GM12878 (cell line): Measurements from ENCODE around the gene CS. TPM values are rescaled to one million over a fixed set of nuclear protein-coding genes. Genes with fewer than 3 reads are reported as not detected.

ENCODE experiments used
- ATAC-seq: fragments of 200-7000 bp; cut with Tn5 transposase; 3 replicates; pipeline ENCODE4 v1.9.1; 2020; ENCODE audit warnings: mild to moderate bottlenecking, moderate library complexity
- BruUV-seq: library from RNA; stranded (reverse); fragments of 400-500 nt; replicated peaks from 2 replicates; lab custom pipeline; 2021; lab: Mats Ljungman, UMichigan
- CTCF ChIA-PET: fragments of 300-600 bp; sonication (Branson Sonifier 250); formaldehyde crosslinking; extraction: SDS; loops from one replicate; lab custom pipeline; 2021; ENCODE audit warnings: inconsistent platforms; lab: Yijun Ruan, JAX
- POLR2A ChIA-PET: fragments of 350-600 bp; formaldehyde crosslinking; extraction: SDS; loops from one replicate; lab custom pipeline; 2021; ENCODE audit warnings: inconsistent platforms; lab: Charles Lee
- RAD21 ChIA-PET: fragments of 300-600 bp; sonication (Branson Sonifier 250); formaldehyde crosslinking; loops from one replicate; lab custom pipeline; 2023; ENCODE audit warnings: antibody characterized with exemption; ENCODE audit not compliant: unreplicated experiment; lab: Charles Lee
- SMC1A ChIA-PET: fragments of 300-600 bp; sonication (Branson Sonifier 250); formaldehyde crosslinking; loops from one replicate; lab custom pipeline; 2023; ENCODE audit not compliant: unreplicated experiment, uncharacterized antibody; lab: Charles Lee
- DNase-seq: peaks from one replicate; pipeline ENCODE4 v3.0.0-alpha.2; 2011; ENCODE audit warnings: low read depth, low spot score
- FAIRE-seq: peaks from 3 replicates; lab custom pipeline; 2011; peaks lifted over from hg19 to GRCh38; lab: Jason Lieb, UNC
- H2AFZ ChIP-seq: 2 replicates; pipeline ENCODE4 v1.6.0; 2011; ENCODE audit warnings: low read depth, low read length, control low read depth; ENCODE audit not compliant: control insufficient read depth
- H3K27ac ChIP-seq: 2 replicates; pipeline ENCODE4 v1.5.1; 2011; ENCODE audit warnings: control low read depth; ENCODE audit not compliant: control insufficient read depth, insufficient read depth
- H3K27me3 ChIP-seq, 2 experiments: replicated peaks in 1 of 2; 2 replicates each; pipeline versions ENCODE4 v1.6.0 to v1.6.1; 2011; ENCODE audit warnings: low read length in 1 of 2; ENCODE audit not compliant: control insufficient read depth in 2 of 2, insufficient read depth in 2 of 2
- H3K36me3 ChIP-seq, 2 experiments: 2 replicates each; pipeline ENCODE4 v1.5.1; 2011; ENCODE audit warnings: low read length in 1 of 2; ENCODE audit not compliant: control insufficient read depth in 2 of 2, insufficient read depth in 2 of 2
- H3K4me1 ChIP-seq: 2 replicates; pipeline ENCODE4 v1.6.1; 2011; ENCODE audit warnings: mild to moderate bottlenecking, low read length, moderate library complexity, mixed read lengths; ENCODE audit not compliant: control insufficient read depth, insufficient read depth
- H3K4me2 ChIP-seq: 2 replicates; pipeline ENCODE4 v1.6.0; 2011; ENCODE audit warnings: control low read depth; ENCODE audit not compliant: control insufficient read depth, insufficient read depth
- H3K4me3 ChIP-seq: fragments of 200-600 bp; sonication (generic); 2 replicates; pipeline ENCODE4 v1.5.1; 2016
- H3K79me2 ChIP-seq: 2 replicates; pipeline ENCODE4 v1.6.0; 2011; ENCODE audit warnings: low read length; ENCODE audit not compliant: control insufficient read depth, insufficient read depth
- H3K9ac ChIP-seq: 2 replicates; pipeline ENCODE4 v1.8.0; 2011; ENCODE audit warnings: low read length, control low read depth, mixed read lengths; ENCODE audit not compliant: control insufficient read depth, insufficient read depth
- H3K9me3 ChIP-seq: replicated peaks from 3 replicates; pipeline ENCODE4 v1.5.1; 2011; ENCODE audit warnings: mild to moderate bottlenecking, low read length; ENCODE audit not compliant: control insufficient read depth, insufficient read depth
- H4K20me1 ChIP-seq: 2 replicates; pipeline ENCODE4 v1.6.0; 2011; ENCODE audit not compliant: control insufficient read depth, insufficient read depth
- ASH2L ChIP-seq: fragments of 300-600, 200-600 bp; sonication (generic); IDR thresholded peaks from 2 replicates; pipeline ENCODE4 v1.6.1; 2017; ENCODE audit warnings: low read depth, mild to moderate bottlenecking, borderline replicate concordance
- BACH1 ChIP-seq: fragments of 450-650 bp; IDR thresholded peaks from 2 replicates; pipeline ENCODE4 v1.6.1; 2017; ENCODE audit warnings: mild to moderate bottlenecking, borderline replicate concordance
- IRF3 ChIP-seq: fragments of 450-650 bp; IDR thresholded peaks from 2 replicates; pipeline ENCODE4 v1.6.1; 2014; ENCODE audit warnings: mild to moderate bottlenecking
- JUND ChIP-seq: IDR thresholded peaks from 2 replicates; pipeline ENCODE4 v1.6.1; 2012; ENCODE audit warnings: low read depth, mild to moderate bottlenecking, low read length, improper control_type of control experiment, moderate library complexity
- KAT2A ChIP-seq: conservative IDR thresholded peaks from 2 replicates; pipeline ENCODE4 v1.6.1; 2011; ENCODE audit warnings: low read depth, low read length; ENCODE audit not compliant: control insufficient read depth
- SUPT20H ChIP-seq: IDR thresholded peaks from 2 replicates; pipeline ENCODE4 v1.6.1; 2011; ENCODE audit warnings: low read depth, mild to moderate bottlenecking, low read length, moderate library complexity, borderline replicate concordance; ENCODE audit not compliant: control insufficient read depth
- ZBTB11 ChIP-seq: fragments of 450-650 bp; formaldehyde crosslinking; IDR thresholded peaks from 2 replicates; pipeline ENCODE4 v1.5.0; 2022; ENCODE audit warnings: mild to moderate bottlenecking, missing genetic modification characterization
- WGBS: methylation state at CpG from one replicate; pipeline ENCODE4 v1.1.6; 2016; ENCODE audit warnings: low lambda C conversion rate; ENCODE audit not compliant: insufficient replicate concordance, insufficient coverage; ENCODE audit errors: missing lambda C conversion rate; 5-methylcytosine and 5-hydroxymethylcytosine counted together
- in situ Hi-C: fragments of 300-500 bp; cut with MboI; formaldehyde crosslinking; loops from 9 replicates; pipeline ENCODE4 v1.14.3; 2018; ENCODE audit warnings: mixed read lengths
- intact Hi-C: fragments of 100-400 bp; cut with micrococcal nuclease; formaldehyde crosslinking; loops from one replicate; pipeline ENCODE4 v1.14.2; 2022; ENCODE audit not compliant: unreplicated experiment
- polyA plus RNA-seq, 11 experiments: library from polyadenylated mRNA; depleted of rRNA in 4 of 11; unstranded in 6 of 11; stranded (reverse) in 5 of 11; fragments of >200 nt; fragmentation: Nextera tagmentation in 4 of 11; fragmentation: Illumina TruSeq in 1 of 11; extraction: Ambion mirVana in 4 of 11; extraction: Trizol in 1 of 11; gene quantifications; 1 replicate in 1 of 11; 2 replicates in 10 of 11; pipeline versions ENCODE4 v1.2.1 to v1.2.3, GENCODE V29; 2011 to 2016; ENCODE audit warnings: inconsistent platforms in 2 of 11, missing spikeins in 2 of 11, low read depth in 1 of 11
- total RNA-seq, 4 experiments: library from RNA; depleted of rRNA in 3 of 4; stranded (reverse); fragments of >200 nt in 3 of 4; fragmentation: Illumina TruSeq in 1 of 4; extraction: Trizol in 1 of 4; gene quantifications; 2 replicates each; pipeline versions ENCODE4 v1.2.1 to v1.2.3, GENCODE V29; 2013 to 2021

Gene CS
- total and polyA plus RNA-seq, 10 of the 15 experiments (the other 5 are each of a cell fraction or from before 2014, with no cell fraction given) = 64.9 to 276 (median 139) TPM

GRCh38 chr12:56257071-56257470, 43.1 kb downstream of the CS start:
- no peaks in the 10 kb centered on the region for H3K27me3 ChIP-seq
- intact Hi-C loops = loop anchor here (1.0 kb wide), 1 partner anchor 64 kb away; no protein-coding TSS in a partner anchor
- no TSS peak for BruUV-seq
- peaks cover 11% of the 10 kb centered on the region for H3K79me2 ChIP-seq
- RAD21 ChIA-PET = interaction anchor here (1.4 to 2.8 kb wide), 5 partner anchors 36 to 207 kb away, joined by 3 to 12 read pairs (median 8); partner anchors contain the start of genes CNPY2 and RNF41
- SMC1A ChIA-PET = interaction anchor here (0.7 to 1.5 kb wide), 2 partner anchors 207 to 212 kb away, joined by 3 to 5 read pairs; no protein-coding TSS in a partner anchor
- H3K4me1 ChIP-seq = peaks cover 7% of the 10 kb centered on the region
- peak overlapping the region; percentile 73; the same call in 1 of the 2 replicates for H3K27ac ChIP-seq
- in situ Hi-C loops = no loop called here
- POLR2A ChIA-PET = interaction anchor here (0.5 to 0.6 kb wide), 2 partner anchors 88 to 105 kb away, joined by 3 to 5 read pairs; partner anchors contain the start of gene MYL6B
- ATAC-seq (no peak), DNase-seq (no peak), FAIRE-seq (no peak)
- no peaks in the 10 kb centered on the region for H4K20me1 ChIP-seq
- CTCF ChIA-PET = interaction anchor here (0.6 to 3.5 kb wide), 17 partner anchors 9 to 207 kb away, joined by 3 to 25 read pairs (median 4); partner anchors contain the start of genes COQ10A and SMARCC2
- no peaks in the 10 kb centered on the region for H3K9me3 ChIP-seq
- peak overlapping the region; percentile 91 for H3K4me2 ChIP-seq
- 87% methylated on average over 8 of the region's 8 CpGs for WGBS
- TF ChIP-seq IRF3 (no peak), BACH1 (no peak), ZBTB11 (no peak), KAT2A (no peak), JUND (no peak), SUPT20H (no peak), ASH2L (no peak)
- peak overlapping the region; percentile 95 for H3K4me3 ChIP-seq
- H3K36me3 ChIP-seq = peaks cover 10 to 18% of the 10 kb centered on the region in 2 experiments
- peak overlapping the region; percentile 80 for H3K9ac ChIP-seq
- H2AFZ ChIP-seq = no peak overlapping the region
